Panc1 (cell line): ENCODE results near the gene RSAD1.

Source experiments
- CTCF ChIP-seq: fragments of 450-650 bp; IDR thresholded peaks from 2 replicates; pipeline ENCODE4 v1.5.1; 2017; ENCODE audit warnings: mild to moderate bottlenecking
- POLR2AphosphoS5 ChIP-seq: IDR thresholded peaks from 2 replicates; pipeline ENCODE4 v1.6.1; 2012; ENCODE audit warnings: mild to moderate bottlenecking, low read depth, low read length, moderate library complexity
- REST ChIP-seq, 2 experiments: IDR thresholded peaks; 2 replicates each; pipeline ENCODE4 v1.6.1; 2011 to 2012; ENCODE audit warnings: low read depth in 2 of 2, control low read depth in 1 of 2, low read length in 1 of 2, mild to moderate bottlenecking in 1 of 2, moderate library complexity in 1 of 2; ENCODE audit not compliant: insufficient read depth in 1 of 2

DNA sequence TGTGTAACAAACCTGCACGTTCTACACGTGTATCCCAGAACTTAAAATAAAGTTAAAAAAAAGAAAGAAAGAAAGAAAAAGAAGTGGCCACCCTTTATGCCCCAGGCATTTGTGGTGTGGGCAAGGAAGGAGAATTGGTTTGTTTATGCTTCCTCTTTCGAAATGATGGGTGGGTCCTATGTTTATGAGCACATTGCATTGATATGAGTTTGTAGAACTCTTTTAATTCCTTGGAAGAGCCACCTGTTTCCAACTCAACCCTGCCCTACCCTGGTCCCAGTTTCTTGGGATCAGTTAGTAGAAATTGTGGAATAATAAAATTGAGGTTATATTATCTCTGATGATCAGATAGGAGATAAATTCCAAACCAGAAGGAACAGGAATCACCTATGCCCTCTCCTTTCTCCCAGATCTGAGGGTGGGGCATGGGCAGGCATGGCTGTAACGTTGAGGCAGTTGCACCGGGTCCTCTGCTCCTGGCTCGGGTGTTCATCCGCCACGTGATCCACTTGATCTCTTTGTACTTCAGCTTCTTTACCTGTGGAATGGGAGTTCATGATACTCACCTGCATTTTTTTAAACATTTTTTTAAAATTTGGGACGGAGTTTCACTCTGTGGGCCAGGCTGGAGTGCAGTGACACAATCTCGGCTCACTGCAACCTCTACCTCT is 25.9 kb upstream of the RSAD1 start:
- TF ChIP-seq CTCF: no peak
- no peak for TF ChIP-seq POLR2AphosphoS5
- no peak for TF ChIP-seq REST (IDR thresholded peaks at IDR 0.05; ENCODE audit: insufficient read depth in 1 of 2, low read depth in 2 of 2, low read length in 1 of 2)
